Keratinocyte (primary cell): Measurements from ENCODE around the gene LIMA1. TPM values are rescaled to one million over a fixed set of nuclear protein-coding genes. Genes with fewer than 3 reads are reported as not detected.

Experiments used
- DNase-seq: peaks from one replicate; pipeline ENCODE4 v3.0.0-alpha.2; 2011; ENCODE audit warnings: low read depth, missing footprints, low spot score
- FAIRE-seq: peaks from 2 replicates; lab custom pipeline; 2011; peaks lifted over from hg19 to GRCh38; lab: Jason Lieb, UNC
- H2AFZ ChIP-seq: 2 replicates; pipeline ENCODE4 v1.6.0; 2012; ENCODE audit warnings: low read length, control low read depth, inconsistent platforms; ENCODE audit not compliant: control insufficient read depth
- H3K27ac ChIP-seq: 2 replicates; pipeline ENCODE4 v1.5.1; 2011; ENCODE audit warnings: low read length; ENCODE audit not compliant: control insufficient read depth, insufficient read depth
- H3K27me3 ChIP-seq: 3 replicates; pipeline ENCODE4 v1.6.0; 2011; ENCODE audit warnings: low read length; ENCODE audit not compliant: control insufficient read depth, insufficient read depth; ENCODE audit errors: extremely low read depth
- H3K36me3 ChIP-seq, 2 experiments: 2 replicates in 1 of 2; 3 replicates in 1 of 2; pipeline ENCODE4 v1.5.1; 2011; ENCODE audit warnings: low read length in 2 of 2, mild to moderate bottlenecking in 1 of 2; ENCODE audit not compliant: control insufficient read depth in 2 of 2, insufficient read depth in 2 of 2; ENCODE audit errors: extremely low read depth in 1 of 2
- H3K4me1 ChIP-seq: 3 replicates; pipeline ENCODE4 v1.5.1; 2011; ENCODE audit warnings: low read length; ENCODE audit not compliant: control insufficient read depth, insufficient read depth; ENCODE audit errors: extremely low read depth
- H3K4me2 ChIP-seq: 3 replicates; pipeline ENCODE4 v1.6.0; 2011; ENCODE audit warnings: low read depth, low read length; ENCODE audit not compliant: control insufficient read depth, insufficient read depth; ENCODE audit errors: extremely low read depth
- H3K4me3 ChIP-seq, 3 experiments: fragments of 200-600 bp in 1 of 3; sonication (generic) in 1 of 3; 2 replicates in 2 of 3; 3 replicates in 1 of 3; pipeline ENCODE4 v1.5.1; 2011 to 2016; ENCODE audit warnings: low read length in 3 of 3, mild to moderate bottlenecking in 3 of 3, control low read depth in 2 of 3, inconsistent platforms in 1 of 3, low read depth in 1 of 3, mixed read lengths in 1 of 3, mixed run types in 1 of 3, moderate library complexity in 1 of 3; ENCODE audit not compliant: control insufficient read depth in 2 of 3, insufficient read depth in 2 of 3; ENCODE audit errors: extremely low read depth in 1 of 3
- H3K79me2 ChIP-seq: 2 replicates; pipeline ENCODE4 v1.6.0; 2012; ENCODE audit warnings: low read length; ENCODE audit not compliant: control insufficient read depth, insufficient read depth
- H3K9ac ChIP-seq: 3 replicates; pipeline ENCODE4 v1.6.0; 2011; ENCODE audit warnings: low read length; ENCODE audit not compliant: control insufficient read depth, insufficient read depth; ENCODE audit errors: extremely low read depth
- H3K9me1 ChIP-seq: 3 replicates; pipeline ENCODE4 v1.6.0; 2011; ENCODE audit warnings: low read length; ENCODE audit not compliant: control insufficient read depth, insufficient read depth; ENCODE audit errors: extremely low read depth
- H3K9me3 ChIP-seq: 2 replicates; pipeline ENCODE4 v1.5.1; 2012; ENCODE audit warnings: low read depth, low read length; ENCODE audit not compliant: control insufficient read depth
- H4K20me1 ChIP-seq: 3 replicates; pipeline ENCODE4 v1.6.0; 2011; ENCODE audit warnings: low read length; ENCODE audit not compliant: control insufficient read depth, insufficient read depth; ENCODE audit errors: extremely low read depth
- CTCF ChIP-seq, 3 experiments: IDR thresholded peaks in 1 of 3; conservative IDR thresholded peaks in 1 of 3; optimal IDR thresholded peaks in 1 of 3; 2 replicates in 2 of 3; 3 replicates in 1 of 3; pipeline versions ENCODE3 to v1.5.1; 2011; ENCODE audit warnings: low read length in 3 of 3, mild to moderate bottlenecking in 3 of 3, moderate library complexity in 2 of 3, control low read depth in 1 of 3, inconsistent platforms in 1 of 3; ENCODE audit not compliant: insufficient read depth in 2 of 3; ENCODE audit errors: extremely low read depth in 1 of 3
- EZH2 ChIP-seq: IDR thresholded peaks from one replicate; pipeline ENCODE4 v1.6.1; 2012; ENCODE audit warnings: inconsistent platforms, mild to moderate bottlenecking, low read length, moderate library complexity
- dilution Hi-C: fragments of 300-500 bp; cut with MboI; formaldehyde crosslinking; loops from one replicate; pipeline ENCODE4 v1.7.0; 2020; ENCODE audit warnings: low sequenced_read_pairs; ENCODE audit not compliant: extremely low pct_ligation_motif_present
- polyA plus RNA-seq, 5 experiments: library from polyadenylated mRNA; depleted of rRNA in 3 of 5; stranded (reverse) in 3 of 5; stranded (forward) in 1 of 5; unstranded in 1 of 5; fragments of >200 nt; gene quantifications; 1 replicate in 1 of 5; 2 replicates in 3 of 5; 3 replicates in 1 of 5; pipeline versions ENCODE4 v1.2.1 to v1.2.3, GENCODE V29; 2011 to 2012; ENCODE audit warnings: missing spikeins in 2 of 5, low read depth in 1 of 5, low replicate concordance in 1 of 5

Gene LIMA1
- polyA plus RNA-seq, 1 donor (not counting 4 experiments of a cell fraction or from before 2014, with no cell fraction given), result 510 TPM

GRCh38 chr12:50205648-50206047 is 77.7 kb downstream of the LIMA1 start:
- H4K20me1 ChIP-seq, result no peaks in the 10 kb centered on the region
- peaks cover 82% of the 10 kb centered on the region for H3K4me1 ChIP-seq
- TF ChIP-seq CTCF (optimal IDR thresholded peaks at IDR 0.05 in 1 of 3, IDR thresholded peaks at IDR 0.05 in 1 of 3, conservative IDR thresholded peaks at IDR 0.05 in 1 of 3; ENCODE audit: extremely low read depth in 1 of 3, insufficient read depth in 2 of 3, low read length in 3 of 3) (no peak), EZH2 (no peak)
- peak overlapping the region in 2 of 3 experiments; percentile 15 to 29 for H3K4me3 ChIP-seq
- H3K36me3 ChIP-seq, result peaks cover 12 to 35% of the 10 kb centered on the region in 2 experiments
- H3K4me2 ChIP-seq, result peak overlapping the region; percentile 82
- H2AFZ ChIP-seq, result no peak overlapping the region
- peak overlapping the region; percentile 46 for H3K9ac ChIP-seq
- no peaks in the 10 kb centered on the region for H3K27me3 ChIP-seq
- H3K79me2 ChIP-seq, result peaks cover 65% of the 10 kb centered on the region
- no peak for FAIRE-seq
- no peaks in the 10 kb centered on the region for H3K9me1 ChIP-seq
- no peak for DNase-seq
- H3K27ac ChIP-seq, result peak overlapping the region; percentile 67
- H3K9me3 ChIP-seq, result no peaks in the 10 kb centered on the region
- dilution Hi-C loops, result no loop called here

GRCh38 chr12:50203691-50204090 is 79.6 kb downstream of the LIMA1 start:
- no peaks in the 10 kb centered on the region for H3K9me1 ChIP-seq
- no peaks in the 10 kb centered on the region for H4K20me1 ChIP-seq
- H3K27me3 ChIP-seq, result no peaks in the 10 kb centered on the region
- H3K4me2 ChIP-seq, result peak overlapping the region; percentile 7
- H3K36me3 ChIP-seq, result peaks cover 20 to 48% of the 10 kb centered on the region in 2 experiments
- no peak overlapping the region for H2AFZ ChIP-seq
- DNase-seq (no peak), FAIRE-seq (no peak)
- no peak overlapping the region for H3K4me3 ChIP-seq
- no peak overlapping the region for H3K9ac ChIP-seq
- peak overlapping the region; percentile 67 for H3K27ac ChIP-seq
- TF ChIP-seq CTCF (optimal IDR thresholded peaks at IDR 0.05 in 1 of 3, IDR thresholded peaks at IDR 0.05 in 1 of 3, conservative IDR thresholded peaks at IDR 0.05 in 1 of 3; ENCODE audit: extremely low read depth in 1 of 3, insufficient read depth in 2 of 3, low read length in 3 of 3) (no peak), EZH2 (no peak)
- no peaks in the 10 kb centered on the region for H3K9me3 ChIP-seq
- peaks cover 74% of the 10 kb centered on the region for H3K4me1 ChIP-seq
- dilution Hi-C loops, result no loop called here
- H3K79me2 ChIP-seq, result peaks cover 73% of the 10 kb centered on the region
